ENCODE measurements around the gene OR52B2. TPM values are rescaled to one million over a fixed set of nuclear protein-coding genes. Genes with fewer than 3 reads are reported as not detected.
A peak's percentile ranks its signal among the peaks of the same experiment; 100 is the strongest.

OR52B2 gene
- total RNA-seq, 5 donors from 2014 or later (not counting 1 experiment from before 2014, with no cell fraction given), result not detected

GRCh38 chr11:6209801-6210200 is 39.7 kb upstream of the OR52B2 start:
- ChIA-PET CTCF (no interaction called here), POLR2A (no interaction called here)
- peaks cover 5 to 9% (median 5%) of the 10 kb centered on the region in 3 donors for H3K4me1 Mint-ChIP-seq
- DNase-seq, result no peak
- ATAC-seq (replicated peaks in 1 of 4), result no peak
- Histone ChIP-seq H3K36me3 (ENCODE audit: control insufficient read depth in 2 of 2, extremely low read depth in 1 of 2, insufficient read depth in 1 of 2, low read length in 1 of 2) (peaks cover 4 to 57% of the 10 kb centered on the region in 2 donors), H3K9me3 (no peaks in the 10 kb centered on the region), H3K4me1 (ENCODE audit: control insufficient read depth in 1 of 2, extremely low read depth in 1 of 2, insufficient read depth in 2 of 2, low read length in 2 of 2) (no peaks in the 10 kb centered on the region), H3K27me3 (replicated peaks in 1 of 2; ENCODE audit: control insufficient read depth in 2 of 2, extremely low read depth in 1 of 2, insufficient read depth in 2 of 2, low read length in 1 of 2) (no peaks in the 10 kb centered on the region), H3K27ac (ENCODE audit: low read length) (no peak overlapping the region), H3K4me3 (ENCODE audit: control insufficient read depth in 1 of 2, extremely low read depth in 1 of 2, low read length in 1 of 2) (no peak overlapping the region)
- H3K9me3 Mint-ChIP-seq, result no peaks in the 10 kb centered on the region
- H3K4me3 Mint-ChIP-seq, result no peak overlapping the region
- H3K27me3 Mint-ChIP-seq, result no peaks in the 10 kb centered on the region
- WGBS (ENCODE audit: insufficient coverage), result 96% methylated on average over 12 of the region's 12 CpGs
- H3K36me3 Mint-ChIP-seq, result peaks cover 33% of the 10 kb centered on the region
- no peak overlapping the region for H3K27ac Mint-ChIP-seq

GRCh38 chr11:6206456-6207180 is 36.5 kb upstream of the OR52B2 start:
- CTCF ChIA-PET, result no interaction called here
- Mint-ChIP-seq H3K4me1 (peaks cover 31 to 34% (median 32%) of the 10 kb centered on the region in 3 donors), H3K27ac (no peak overlapping the region), H3K27me3 (no peaks in the 10 kb centered on the region), H3K9me3 (no peaks in the 10 kb centered on the region), H3K36me3 (peaks cover 33% of the 10 kb centered on the region), H3K4me3 (no peak overlapping the region)
- POLR2A ChIA-PET, result no interaction called here
- no peak overlapping the region for H3K4me3 ChIP-seq (ENCODE audit: control insufficient read depth in 1 of 2, extremely low read depth in 1 of 2, low read length in 1 of 2)
- H3K27me3 ChIP-seq (replicated peaks in 1 of 2; ENCODE audit: control insufficient read depth in 2 of 2, extremely low read depth in 1 of 2, insufficient read depth in 2 of 2, low read length in 1 of 2), result no peaks in the 10 kb centered on the region
- H3K27ac ChIP-seq (ENCODE audit: low read length), result no peak overlapping the region
- H3K9me3 ChIP-seq, result no peaks in the 10 kb centered on the region
- H3K4me1 ChIP-seq (ENCODE audit: control insufficient read depth in 1 of 2, extremely low read depth in 1 of 2, insufficient read depth in 2 of 2, low read length in 2 of 2), result peaks cover 10 to 12% of the 10 kb centered on the region in 2 experiments
- DNase-seq (no peak), ATAC-seq (replicated peaks in 1 of 4) (no peak)
- H3K36me3 ChIP-seq (ENCODE audit: control insufficient read depth in 2 of 2, extremely low read depth in 1 of 2, insufficient read depth in 1 of 2, low read length in 1 of 2), result peaks cover 4 to 27% of the 10 kb centered on the region in 2 donors
- 94% methylated on average over 2 of the region's 3 CpGs for whole genome bisulfite sequencing (ENCODE audit: insufficient coverage)

- Mint-ChIP-seq H3K27me3 (no peaks in the 10 kb centered on the region), H3K4me1 (peaks cover 36 to 40% (median 40%) of the 10 kb centered on the region in 3 donors), H3K9me3 (no peaks in the 10 kb centered on the region), H3K27ac (no peak within 1 kb of the TSS), H3K36me3 (peaks cover 25% of the 10 kb centered on the region), H3K4me3 (no peak within 1 kb of the TSS)
- POLR2A ChIA-PET, result no interaction called here
- WGBS (ENCODE audit: insufficient coverage), result no CpG with 5 or more reads among the region's 1 CpG
- Histone ChIP-seq H3K4me1 (ENCODE audit: control insufficient read depth in 1 of 2, extremely low read depth in 1 of 2, insufficient read depth in 2 of 2, low read length in 2 of 2) (peaks cover 10 to 23% of the 10 kb centered on the region in 2 experiments), H3K36me3 (ENCODE audit: control insufficient read depth in 2 of 2, extremely low read depth in 1 of 2, insufficient read depth in 1 of 2, low read length in 1 of 2) (peaks cover 4 to 16% of the 10 kb centered on the region in 2 donors), H3K27ac (ENCODE audit: low read length) (no peak within 1 kb of the TSS), H3K27me3 (replicated peaks in 1 of 2; ENCODE audit: control insufficient read depth in 2 of 2, extremely low read depth in 1 of 2, insufficient read depth in 2 of 2, low read length in 1 of 2) (no peaks in the 10 kb centered on the region), H3K9me3 (no peaks in the 10 kb centered on the region), H3K4me3 (ENCODE audit: control insufficient read depth in 1 of 2, extremely low read depth in 1 of 2, low read length in 1 of 2) (no peak within 1 kb of the TSS)
- ATAC-seq (replicated peaks in 1 of 4) (no peak), DNase-seq (no peak)
- CTCF ChIA-PET, result no interaction called here
Measured at GRCh38 chr11:6205366-6205765, 35.2 kb upstream of the OR52B2 start, which contains the start of gene C11orf42. Gene C11orf42, plus strand, starts transcription at chr11:6205557. Its CDS starts 59 bp downstream, at chr11:6205616.

- POLR2A ChIA-PET, result no interaction called here
- WGBS (ENCODE audit: insufficient coverage), result 100% methylated on average over 1 of the region's 1 CpG
- H3K27ac ChIP-seq (ENCODE audit: low read length), result no peak overlapping the region
- Mint-ChIP-seq H3K4me3 (no peak overlapping the region), H3K27ac (no peak overlapping the region), H3K27me3 (no peaks in the 10 kb centered on the region), H3K36me3 (peaks cover 22% of the 10 kb centered on the region), H3K4me1 (peaks cover 36 to 41% (median 40%) of the 10 kb centered on the region in 3 donors), H3K9me3 (no peaks in the 10 kb centered on the region)
- DNase-seq (no peak), ATAC-seq (replicated peaks in 1 of 4) (no peak)
- no peak overlapping the region for H3K4me3 ChIP-seq (ENCODE audit: control insufficient read depth in 1 of 2, extremely low read depth in 1 of 2, low read length in 1 of 2)
- peaks cover 10 to 28% of the 10 kb centered on the region in 2 experiments for H3K4me1 ChIP-seq (ENCODE audit: control insufficient read depth in 1 of 2, extremely low read depth in 1 of 2, insufficient read depth in 2 of 2, low read length in 2 of 2)
- H3K27me3 ChIP-seq (replicated peaks in 1 of 2; ENCODE audit: control insufficient read depth in 2 of 2, extremely low read depth in 1 of 2, insufficient read depth in 2 of 2, low read length in 1 of 2), result no peaks in the 10 kb centered on the region
- no peaks in the 10 kb centered on the region for H3K9me3 ChIP-seq
- CTCF ChIA-PET, result no interaction called here
- peaks cover 4 to 11% of the 10 kb centered on the region in 2 donors for H3K36me3 ChIP-seq (ENCODE audit: control insufficient read depth in 2 of 2, extremely low read depth in 1 of 2, insufficient read depth in 1 of 2, low read length in 1 of 2)
Measured at GRCh38 chr11:6204706-6205105, 34.6 kb upstream of the OR52B2 start.

GRCh38 chr11:6203327-6203726 is 33.2 kb upstream of the OR52B2 start:
- Histone ChIP-seq H3K36me3 (ENCODE audit: control insufficient read depth in 2 of 2, extremely low read depth in 1 of 2, insufficient read depth in 1 of 2, low read length in 1 of 2) (peaks cover 4% of the 10 kb centered on the region in 2 donors), H3K27me3 (replicated peaks in 1 of 2; ENCODE audit: control insufficient read depth in 2 of 2, extremely low read depth in 1 of 2, insufficient read depth in 2 of 2, low read length in 1 of 2) (no peaks in the 10 kb centered on the region), H3K27ac (ENCODE audit: low read length) (peak overlapping the region; percentile 37), H3K4me3 (ENCODE audit: control insufficient read depth in 1 of 2, extremely low read depth in 1 of 2, low read length in 1 of 2) (no peak overlapping the region), H3K4me1 (ENCODE audit: control insufficient read depth in 1 of 2, extremely low read depth in 1 of 2, insufficient read depth in 2 of 2, low read length in 2 of 2) (peaks cover 10 to 29% of the 10 kb centered on the region in 2 experiments), H3K9me3 (no peaks in the 10 kb centered on the region)
- CTCF ChIA-PET, result no interaction called here
- Mint-ChIP-seq H3K9me3 (no peaks in the 10 kb centered on the region), H3K4me1 (peaks cover 36 to 41% (median 40%) of the 10 kb centered on the region in 3 donors), H3K4me3 (peak overlapping the region in 1 of 3 donors; percentile 24), H3K27me3 (no peaks in the 10 kb centered on the region), H3K27ac (peak overlapping the region; percentile 31 to 51), H3K36me3 (peaks cover 15% of the 10 kb centered on the region)
- whole genome bisulfite sequencing (ENCODE audit: insufficient coverage), result no CpG with 5 or more reads among the region's 3 CpGs
- POLR2A ChIA-PET, result no interaction called here
- peak in 15 of 35 experiments; percentile 6 to 55 (median 18) for DNase-seq
- peak in 1 of 4 experiments; percentile 73 for ATAC-seq (replicated peaks in 1 of 4)

- peaks cover 36 to 43% (median 40%) of the 10 kb centered on the region in 3 donors for H3K4me1 Mint-ChIP-seq
- ATAC-seq (replicated peaks in 1 of 4) (no peak), DNase-seq (no peak)
- H3K36me3 Mint-ChIP-seq, result peaks cover 15% of the 10 kb centered on the region
- Histone ChIP-seq H3K9me3 (no peaks in the 10 kb centered on the region), H3K27me3 (replicated peaks in 1 of 2; ENCODE audit: control insufficient read depth in 2 of 2, extremely low read depth in 1 of 2, insufficient read depth in 2 of 2, low read length in 1 of 2) (no peaks in the 10 kb centered on the region), H3K36me3 (ENCODE audit: control insufficient read depth in 2 of 2, extremely low read depth in 1 of 2, insufficient read depth in 1 of 2, low read length in 1 of 2) (peaks cover 3 to 4% of the 10 kb centered on the region in 2 donors), H3K27ac (ENCODE audit: low read length) (no peak overlapping the region), H3K4me3 (ENCODE audit: control insufficient read depth in 1 of 2, extremely low read depth in 1 of 2, low read length in 1 of 2) (no peak overlapping the region), H3K4me1 (ENCODE audit: control insufficient read depth in 1 of 2, extremely low read depth in 1 of 2, insufficient read depth in 2 of 2, low read length in 2 of 2) (peaks cover 10 to 29% of the 10 kb centered on the region in 2 experiments)
- peak overlapping the region in 1 of 2 donors; percentile 8 for H3K27ac Mint-ChIP-seq
- WGBS (ENCODE audit: insufficient coverage), result 80% methylated on average over 1 of the region's 1 CpG
- POLR2A ChIA-PET, result no interaction called here
- CTCF ChIA-PET, result interaction anchor here (0.8 to 0.9 kb wide), 2 partner anchors 10 to 14 kb away, joined by 3 read pairs; no protein-coding TSS in a partner anchor
- H3K27me3 Mint-ChIP-seq, result no peaks in the 10 kb centered on the region
- no peak overlapping the region for H3K4me3 Mint-ChIP-seq
- no peaks in the 10 kb centered on the region for H3K9me3 Mint-ChIP-seq
Measured at GRCh38 chr11:6202041-6202440, 31.9 kb upstream of the OR52B2 start.
